Stimulated activated CD8-positive, alpha-beta memory T cell treated with anti-CD3 and anti-CD28 coated beads, Interleukin-12 subunit alpha, Interleukin-12 subunit beta, amount 100 ng/mL, for 24 hours (primary cell): ENCODE measurements around the gene FCHSD2.
"Not testable (repeated sequence)": the region's sequence is repeated elsewhere in the genome, so short reads cannot be mapped to it uniquely, and the experiment has no call there.

Source experiments
- DNase-seq: peaks from one replicate; pipeline ENCODE4 v3.0.0-alpha.2; 2020; ENCODE audit errors: extremely low read depth

FCHSD2 gene

GRCh38 chr11:73123892-73124291 lies 18.2 kb downstream of the FCHSD2 start:
- not testable (repeated sequence) for DNase-seq

DNA sequence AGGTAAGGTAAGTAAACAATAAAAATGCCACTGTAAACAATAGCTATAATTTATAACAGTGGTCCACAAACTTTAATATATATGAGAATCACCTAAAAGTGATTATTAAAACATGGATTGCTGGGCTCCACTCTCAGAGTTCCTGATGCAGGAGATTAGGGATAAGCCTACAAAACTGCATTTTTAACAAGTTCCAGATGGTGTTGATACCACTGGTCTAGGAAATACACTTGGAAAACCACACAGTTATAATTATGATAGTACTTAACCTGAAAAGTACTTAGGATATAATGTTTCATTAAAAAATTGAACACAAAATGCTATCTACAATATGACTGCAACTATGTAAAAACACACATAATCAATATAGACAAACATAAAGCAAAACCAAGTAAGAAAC lies 20.4 kb downstream of the FCHSD2 start:
- no peak for DNase-seq

- DNase-seq: no peak
Observed at GRCh38 chr11:73117071-73117470, 25.0 kb downstream of the FCHSD2 start.

DNA sequence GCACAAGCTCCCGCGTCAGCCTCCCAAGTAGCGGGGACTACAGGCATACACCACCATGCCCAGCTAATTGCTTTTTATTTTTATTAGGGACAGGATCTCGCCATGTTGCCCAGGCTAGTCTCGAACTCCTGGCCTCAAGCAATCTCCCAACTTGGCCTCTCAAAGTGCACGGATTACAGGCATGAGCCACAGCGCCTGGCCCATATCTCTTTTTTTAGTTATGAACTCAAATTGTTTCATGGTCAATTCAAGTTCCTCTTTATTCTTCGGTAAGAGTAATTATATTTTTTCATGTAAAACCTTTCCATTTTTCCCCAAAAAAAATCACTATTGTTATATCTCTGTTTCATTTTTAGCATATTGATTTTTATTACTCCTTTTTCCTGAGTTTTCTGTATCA lies 25.5 kb downstream of the FCHSD2 start:
- no peak for DNase-seq

GRCh38 chr11:73114835-73115220 lies 27.3 kb downstream of the FCHSD2 start:
- no peak for DNase-seq

DNA sequence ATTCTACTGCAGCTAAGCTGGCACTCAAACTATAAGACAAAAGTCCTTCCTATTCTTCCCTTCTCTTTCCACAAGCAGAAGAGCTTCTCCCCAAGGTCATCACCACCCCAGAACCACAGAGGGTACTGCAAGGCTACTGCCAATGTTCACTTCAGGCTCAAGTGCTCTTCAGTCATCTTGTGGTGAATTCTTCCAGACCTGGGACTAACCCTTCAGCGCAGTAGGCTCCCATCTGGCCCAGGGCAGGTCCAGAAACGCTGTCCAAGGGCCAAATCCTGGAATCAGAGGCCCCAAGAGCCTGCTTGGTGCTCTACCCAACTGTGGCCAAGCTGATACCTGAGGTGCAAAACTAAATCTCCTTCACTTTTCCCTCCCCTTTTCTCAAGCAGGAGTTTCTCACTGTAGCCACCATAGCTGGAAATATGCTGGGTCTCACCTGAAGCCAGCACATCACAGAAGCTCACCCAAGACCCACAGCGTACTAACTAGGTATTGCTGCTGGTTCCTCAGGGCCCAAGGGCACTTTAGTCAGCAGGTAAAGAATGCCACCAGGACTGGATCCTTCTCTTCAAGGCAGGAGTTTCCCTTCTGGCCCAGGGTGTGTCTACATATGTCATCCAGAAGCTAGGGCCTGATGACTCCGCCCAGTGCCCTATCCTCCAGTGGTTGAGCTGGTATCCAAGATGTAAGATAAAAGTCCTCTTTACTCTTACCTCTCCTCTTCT lies 27.8 kb downstream of the FCHSD2 start:
- no peak for DNase-seq

DNA sequence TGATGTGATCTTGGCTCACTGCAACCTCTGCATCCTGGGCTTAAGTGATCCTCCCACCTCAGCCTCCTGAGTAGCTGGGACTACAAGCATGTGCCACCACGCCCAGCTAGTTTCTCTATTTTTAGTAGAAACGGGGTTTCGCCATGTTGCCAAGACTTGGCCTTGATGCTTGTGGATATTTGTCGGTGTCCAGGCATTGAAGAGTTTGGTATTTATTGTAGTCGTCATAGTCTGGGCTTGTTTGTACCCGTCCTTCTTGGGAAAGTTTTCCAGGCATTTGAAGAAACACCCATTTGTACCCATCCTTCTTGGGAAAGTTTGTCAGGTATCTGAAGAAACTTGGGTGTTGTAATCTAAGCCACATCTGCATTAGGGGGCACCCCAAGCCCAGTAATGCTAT lies 28.7 kb downstream of the FCHSD2 start:
- DNase-seq: no peak

DNA sequence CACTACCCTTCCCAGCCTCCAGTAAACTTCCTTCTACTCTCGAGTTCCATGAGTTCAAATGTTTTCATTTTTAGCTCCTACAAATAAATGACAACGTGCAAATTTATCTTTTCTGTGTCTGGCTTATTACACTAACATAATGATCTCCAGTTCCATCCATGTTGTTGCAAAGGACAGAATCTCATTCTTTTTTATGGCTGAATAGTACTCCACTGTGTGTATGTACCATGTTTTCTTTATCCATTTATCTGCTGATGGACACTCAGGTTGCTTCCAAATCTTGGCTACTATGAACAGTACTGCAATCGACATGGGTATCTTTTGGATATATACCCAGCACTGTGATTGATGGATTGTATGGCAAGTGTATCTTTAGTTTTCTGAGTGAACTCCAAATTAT lies 34.5 kb downstream of the FCHSD2 start:
- no peak for DNase-seq

DNA sequence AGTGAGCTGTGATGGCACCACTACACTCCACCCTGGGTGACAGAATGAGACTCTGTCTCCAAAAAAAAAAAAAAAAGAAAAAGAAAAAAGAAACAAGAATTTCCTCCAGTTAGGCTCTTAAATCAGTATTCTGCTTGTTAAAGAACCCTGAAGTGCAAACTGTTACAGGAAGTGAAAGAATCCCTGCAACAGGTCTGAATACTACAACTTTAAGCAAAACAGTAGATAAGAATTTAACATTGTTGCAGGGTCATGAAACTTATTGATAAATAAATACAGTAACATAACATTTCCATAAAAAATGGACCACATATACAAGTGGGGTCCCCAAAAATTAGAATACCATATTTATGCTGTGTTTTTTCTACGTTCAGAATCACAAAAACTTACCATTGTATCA lies 35.8 kb downstream of the FCHSD2 start:
- no peak for DNase-seq

DNA sequence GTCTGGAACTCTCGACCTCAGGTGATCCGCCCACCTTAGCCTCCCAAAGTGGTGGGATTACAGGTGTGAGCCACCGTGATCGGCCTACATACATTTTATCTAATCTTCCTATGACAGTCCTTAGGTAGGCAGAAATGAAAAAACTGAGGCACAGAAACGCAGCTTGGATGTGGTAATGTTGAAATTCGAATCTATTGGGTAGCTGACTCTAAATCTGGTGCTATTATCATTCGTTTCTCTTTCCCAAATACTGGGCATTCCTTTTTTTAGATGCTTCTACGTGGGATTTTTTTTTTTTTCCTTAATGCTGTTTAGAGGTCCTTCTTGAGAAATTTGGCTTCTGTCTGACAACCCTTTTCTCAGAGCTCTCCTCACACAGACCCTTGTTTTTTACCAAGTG lies 41.5 kb downstream of the FCHSD2 start:
- DNase-seq: no peak

DNA sequence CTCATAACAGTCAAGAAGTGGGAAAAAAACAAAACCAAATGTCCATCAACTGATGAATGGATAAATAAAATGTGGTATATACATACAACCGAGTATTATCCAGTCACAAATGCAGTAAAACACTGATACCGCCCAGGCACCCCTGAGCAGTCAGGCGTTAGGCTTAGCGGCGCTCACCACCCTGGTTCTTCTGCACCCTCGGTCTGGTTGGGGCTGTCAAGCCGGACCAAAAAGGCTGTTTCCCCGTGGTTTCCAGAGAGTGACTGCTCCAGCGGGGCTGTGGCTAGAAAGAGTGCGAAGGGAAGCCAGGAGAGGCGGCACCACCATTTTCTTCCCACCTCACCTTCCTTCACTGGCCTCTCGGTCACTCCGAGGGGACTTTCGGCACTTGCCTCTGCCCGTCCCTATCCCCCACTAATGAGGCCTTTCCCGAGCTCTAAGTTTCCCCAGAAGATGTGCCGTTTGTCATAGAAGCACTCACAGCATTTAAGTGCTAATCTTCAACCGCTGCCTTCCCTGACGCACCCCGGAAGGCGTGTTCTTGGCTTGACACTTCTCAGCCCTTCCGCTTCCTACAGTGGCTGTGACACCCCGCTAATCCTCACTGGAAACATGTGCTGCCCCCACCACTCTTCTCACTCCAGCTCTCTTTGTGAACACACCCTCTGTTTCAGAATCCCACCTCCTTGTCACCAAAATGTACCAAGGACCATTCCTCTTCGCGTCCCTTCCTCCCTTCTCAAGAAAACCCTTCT lies 42.4 kb downstream of the FCHSD2 start:
- no peak for DNase-seq

- DNase-seq: no peak
Observed at GRCh38 chr11:73095613-73096012, 46.5 kb downstream of the FCHSD2 start.

DNA sequence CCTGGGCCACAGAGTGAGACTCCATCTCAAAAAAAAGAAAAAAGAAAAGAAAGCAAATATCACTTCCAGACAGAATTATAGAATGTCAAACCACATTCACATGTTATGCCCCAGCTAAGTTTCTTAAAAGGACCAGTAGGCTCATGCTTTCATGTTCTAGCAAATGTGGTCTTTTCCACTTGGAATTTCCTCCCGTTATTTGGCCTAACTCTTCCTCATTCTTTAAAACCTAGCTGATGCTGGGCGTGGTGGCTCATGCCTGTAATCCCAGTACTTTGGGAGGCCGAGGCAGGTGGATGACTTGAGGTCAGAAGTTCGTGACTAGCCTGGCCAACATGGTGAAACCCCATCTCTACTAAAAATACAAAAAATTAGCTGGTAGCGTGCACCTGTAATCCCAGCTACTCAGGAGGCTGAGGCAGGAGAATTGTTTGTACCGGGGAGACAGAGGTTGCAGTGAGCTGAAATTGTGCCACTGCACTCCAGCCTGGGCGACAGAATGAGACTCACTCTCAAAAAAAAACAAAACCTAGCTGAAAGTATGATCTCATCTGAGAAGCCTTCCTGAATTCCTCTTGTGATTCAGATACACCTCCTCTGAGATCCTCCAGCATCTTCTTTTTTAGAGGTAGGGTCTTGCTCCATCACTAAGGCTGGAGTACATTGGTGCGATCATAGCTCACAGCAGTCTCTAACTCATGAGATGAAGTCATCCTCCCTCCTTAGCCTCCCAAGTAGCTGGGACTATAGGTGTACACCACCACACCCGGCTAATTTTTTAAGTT lies 50.4 kb downstream of the FCHSD2 start:
- DNase-seq: no peak

GRCh38 chr11:73087730-73088129 lies 54.4 kb downstream of the FCHSD2 start:
- DNase-seq: no peak

GRCh38 chr11:73085189-73085875 lies 56.8 kb downstream of the FCHSD2 start:
- no peak for DNase-seq

GRCh38 chr11:73078631-73079030 lies 63.5 kb downstream of the FCHSD2 start:
- DNase-seq: no peak

GRCh38 chr11:73077454-73077853 lies 64.7 kb downstream of the FCHSD2 start:
- no peak for DNase-seq

DNA sequence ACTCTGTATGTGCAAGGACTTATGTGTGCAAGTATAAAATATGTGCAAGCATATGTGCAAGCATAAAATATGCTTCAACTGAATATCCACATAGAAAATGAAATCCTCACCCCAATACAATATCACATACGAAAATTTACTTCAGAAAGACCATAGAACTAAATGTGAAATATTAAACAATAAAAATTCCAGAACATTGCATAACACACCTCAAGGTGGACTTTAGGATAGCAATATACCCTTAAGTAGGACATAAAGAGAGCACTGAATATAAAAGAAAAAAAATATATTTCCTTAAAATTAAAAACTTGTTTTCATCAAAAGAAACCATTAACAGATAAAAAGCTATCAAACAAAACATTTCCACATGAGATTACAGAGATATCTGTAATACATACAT lies 67.8 kb downstream of the FCHSD2 start:
- no peak for DNase-seq

DNA sequence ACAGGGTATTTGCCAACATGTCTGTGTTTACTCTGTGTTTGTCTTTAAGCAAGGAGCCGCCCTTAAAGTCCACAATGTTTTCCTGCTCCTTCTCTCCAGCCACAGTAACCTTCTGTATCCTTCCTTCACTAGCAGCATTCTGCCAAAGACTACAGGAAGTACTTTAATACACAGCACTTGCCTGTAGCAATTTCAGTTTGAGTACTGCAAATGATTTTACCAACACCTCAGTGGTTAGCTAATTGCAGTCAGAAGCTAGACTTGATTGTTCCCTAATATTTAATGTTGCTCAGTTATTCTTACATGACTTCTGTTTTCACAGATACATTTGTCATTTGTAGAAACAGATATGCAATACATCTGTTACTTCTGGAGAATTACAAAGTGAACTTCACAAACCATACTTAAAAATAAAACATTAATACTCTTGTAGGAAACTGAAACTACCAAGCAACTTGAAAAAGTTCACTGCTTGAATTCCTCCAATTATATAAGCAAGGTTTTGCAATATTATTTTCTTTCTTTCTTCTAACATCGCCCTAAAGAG lies 69.1 kb downstream of the FCHSD2 start:
- DNase-seq: no peak

DNA sequence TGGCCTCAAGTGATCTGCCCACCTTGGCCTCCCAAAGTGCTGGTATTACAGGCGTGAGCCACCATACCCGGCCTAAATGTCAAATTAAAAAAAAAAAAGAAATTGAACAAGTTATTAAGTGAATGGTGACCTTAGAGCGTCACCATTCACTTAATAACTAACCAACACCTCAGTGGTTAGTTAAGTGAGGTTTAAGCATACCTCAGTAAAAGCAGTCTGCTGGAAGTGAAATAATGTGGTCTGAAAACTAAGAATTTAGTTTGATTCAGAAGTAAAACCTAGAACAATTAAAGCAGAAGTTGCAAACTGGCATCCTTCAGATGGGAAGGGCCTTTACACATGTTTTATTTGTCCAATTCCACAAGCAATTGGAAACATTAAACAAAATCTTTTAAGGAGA lies 71.5 kb downstream of the FCHSD2 start:
- DNase-seq: no peak

DNA sequence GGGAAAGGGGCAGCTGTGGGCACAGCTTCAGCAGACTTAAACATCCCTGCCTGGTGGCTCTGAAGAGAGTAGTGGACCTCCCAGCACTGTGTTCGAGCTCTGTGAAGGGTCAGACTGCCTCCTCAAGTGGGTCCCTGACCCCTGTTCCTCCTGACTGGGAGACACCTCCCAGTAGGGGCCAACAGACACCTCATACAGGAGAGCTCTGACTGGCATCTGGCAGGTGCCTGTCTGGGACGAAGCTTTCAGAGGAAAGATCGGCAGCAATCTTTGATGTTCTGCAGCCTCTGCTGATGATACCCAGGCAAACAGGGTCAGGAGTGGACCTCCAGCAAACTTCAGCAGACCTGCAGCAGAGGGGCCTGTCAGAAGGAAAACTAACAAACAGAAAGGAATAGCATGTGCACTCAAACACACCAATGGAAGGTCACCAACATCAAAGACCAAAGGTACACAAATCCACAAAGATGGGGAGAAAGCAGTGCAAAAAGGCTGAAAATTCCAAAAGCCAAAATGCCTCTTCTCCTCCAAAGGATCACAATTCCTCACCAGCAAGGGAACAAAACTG lies 80.2 kb downstream of the FCHSD2 start:
- DNase-seq: not testable (repeated sequence)
